CD4-positive, alpha-beta T cell treated with Interleukin-15 for 4 hours (primary cell): Measurements from ENCODE around the gene ZMAT1.
"Not testable (repeated sequence)": the region's sequence is repeated elsewhere in the genome, so short reads cannot be mapped to it uniquely, and the experiment has no call there.

Experiments
- DNase-seq: peaks from one replicate; pipeline ENCODE4 v3.0.0-alpha.2; 2020; ENCODE audit warnings: low spot score

ZMAT1 gene

DNA sequence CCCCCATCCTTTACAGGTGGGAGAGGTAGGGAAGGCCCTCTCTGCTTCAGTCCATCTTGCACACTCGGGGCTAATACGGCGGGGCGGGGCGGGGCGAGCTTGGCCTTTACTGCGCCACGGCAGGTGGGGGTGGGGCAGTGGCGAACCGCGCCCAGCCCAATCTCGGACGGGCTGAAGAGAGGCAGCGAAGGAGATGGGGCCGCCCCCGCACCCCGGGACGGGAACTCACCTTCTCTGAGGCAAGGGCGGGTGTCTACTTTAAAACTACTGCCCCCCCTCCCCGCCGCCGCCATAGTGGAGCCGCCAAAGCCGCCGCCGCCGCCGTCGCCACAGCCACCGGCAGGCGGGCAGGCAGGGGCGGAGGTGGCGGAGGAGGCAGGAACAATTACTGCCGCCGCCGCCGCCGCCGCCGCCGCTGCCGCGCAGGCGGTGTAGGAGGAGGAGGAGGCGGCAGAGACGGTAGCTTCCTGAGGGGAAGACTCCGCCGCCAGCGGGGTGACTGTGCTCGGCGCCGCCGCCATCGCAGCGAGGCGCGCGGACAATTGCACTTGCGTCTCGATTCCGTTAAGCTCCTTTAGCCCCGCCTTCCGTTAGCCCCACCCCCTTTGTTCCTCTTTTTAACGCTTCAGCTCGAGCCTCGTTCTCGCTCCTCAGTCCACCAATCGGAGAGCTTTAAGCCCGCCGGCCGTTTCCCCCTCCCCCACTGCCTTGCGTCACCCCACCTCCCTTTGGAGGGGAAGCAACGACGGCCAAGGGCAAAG, at the start of gene ZMAT1:
TSS of gene ZMAT1 (minus strand) at position 540 of the 761 bp plus-strand sequence. CDS start at position 521, 19 bp downstream.
- DNase-seq = peak; percentile 93

DNA sequence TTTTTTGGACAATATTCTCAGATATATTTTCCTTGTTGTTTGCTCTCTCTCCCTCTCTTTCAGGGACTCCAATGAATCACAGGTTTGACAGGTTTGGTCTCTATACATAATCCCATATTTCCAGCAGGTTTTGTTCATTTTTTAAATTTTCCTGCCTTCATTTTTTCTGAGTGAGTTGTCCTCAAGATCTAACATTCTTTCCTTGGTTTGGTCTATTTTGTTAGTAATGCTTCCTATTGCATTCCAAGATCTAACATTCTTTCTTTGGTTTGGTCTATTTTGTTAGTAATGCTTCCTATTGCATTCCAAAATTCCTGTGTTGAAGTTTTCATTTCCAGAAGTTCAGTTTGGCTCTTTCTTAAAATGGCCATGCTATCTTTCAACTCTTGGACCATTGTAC, 45.3 kb upstream of the ZMAT1 start:
- DNase-seq = no peak

DNA sequence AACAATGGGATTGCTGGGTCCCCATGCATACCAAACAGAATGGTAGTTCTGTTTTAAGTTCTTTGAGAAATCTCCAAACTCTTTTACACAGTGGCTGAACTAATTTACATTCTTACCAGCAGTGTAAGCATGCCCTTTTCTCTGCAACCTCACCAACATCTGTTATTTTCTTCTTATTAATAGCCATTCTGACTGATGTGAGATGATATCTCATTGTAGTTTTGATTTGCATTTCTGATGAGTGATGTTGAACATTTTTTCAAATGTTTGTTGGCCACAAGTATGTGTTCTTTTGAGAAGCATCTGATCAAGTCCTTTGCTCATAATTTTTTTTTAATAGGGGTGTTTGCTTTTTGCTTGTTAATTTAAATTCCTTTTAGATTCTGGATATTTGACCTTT, 41.2 kb upstream of the ZMAT1 start:
- DNase-seq = no peak

DNA sequence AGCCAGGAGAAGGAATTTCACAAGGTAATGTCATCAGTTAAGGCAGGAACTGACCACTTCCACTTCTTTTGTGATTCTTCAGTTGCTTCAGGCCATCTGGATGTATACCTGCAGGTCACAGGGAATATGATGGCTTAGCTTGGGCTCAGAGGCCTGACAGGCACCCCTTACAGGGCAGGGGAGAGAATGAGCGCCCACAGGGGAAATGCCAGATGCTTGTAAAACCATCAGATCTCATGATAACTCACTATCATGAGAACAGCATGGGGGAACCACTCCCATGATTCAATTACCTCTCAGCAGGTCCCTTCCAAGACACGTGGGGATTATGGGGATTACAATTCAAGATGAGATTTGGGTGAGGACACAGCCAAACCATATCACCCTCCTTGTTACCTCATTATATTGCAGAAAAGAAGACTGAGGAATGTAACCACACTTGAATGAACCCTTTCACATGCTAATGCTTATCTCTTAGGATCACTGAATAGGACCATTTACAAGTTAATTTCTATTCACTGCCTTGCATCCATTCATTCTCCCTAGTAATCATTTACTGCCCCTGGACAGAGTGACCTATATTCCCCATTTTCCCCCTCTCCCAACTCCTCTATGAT, 33.2 kb upstream of the ZMAT1 start:
- DNase-seq = not testable (repeated sequence)

DNA sequence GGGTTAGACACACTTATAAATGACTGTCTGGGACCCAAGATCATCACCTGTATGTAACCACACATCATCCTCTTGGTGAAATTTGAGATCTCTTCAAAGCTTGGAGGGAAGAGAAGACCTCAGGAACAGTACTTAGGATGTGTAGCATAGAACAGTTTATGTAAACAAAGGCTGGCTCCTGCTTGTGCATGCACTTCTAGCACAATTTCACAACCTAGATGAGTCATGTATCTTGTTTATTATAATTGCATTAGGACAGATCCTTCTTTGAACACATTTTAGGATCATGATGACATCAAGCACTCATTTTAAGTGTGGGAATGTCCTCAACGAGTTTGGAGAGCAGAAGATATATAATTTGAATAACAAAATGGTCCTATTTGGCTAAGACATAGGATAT, 26.3 kb upstream of the ZMAT1 start:
- DNase-seq = no peak

DNA sequence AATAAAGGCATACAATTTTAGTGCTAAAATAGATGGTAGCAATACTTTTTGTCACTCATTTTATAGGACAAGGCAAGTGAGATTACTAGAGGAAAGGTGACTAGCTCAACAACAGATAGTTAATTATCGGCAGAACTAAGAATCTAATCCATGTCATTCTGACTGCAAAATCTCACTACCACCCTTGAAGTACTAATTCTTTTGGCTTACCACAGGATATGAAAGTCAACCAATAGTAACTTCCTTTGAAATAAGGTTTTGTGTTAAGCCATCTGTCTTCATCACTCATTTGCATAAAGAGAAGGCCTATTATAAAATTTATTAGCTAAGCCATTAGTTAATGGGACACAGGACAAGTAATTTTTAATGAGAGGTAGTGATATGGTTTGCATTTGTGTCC, 25.3 kb upstream of the ZMAT1 start:
- DNase-seq = no peak

DNA sequence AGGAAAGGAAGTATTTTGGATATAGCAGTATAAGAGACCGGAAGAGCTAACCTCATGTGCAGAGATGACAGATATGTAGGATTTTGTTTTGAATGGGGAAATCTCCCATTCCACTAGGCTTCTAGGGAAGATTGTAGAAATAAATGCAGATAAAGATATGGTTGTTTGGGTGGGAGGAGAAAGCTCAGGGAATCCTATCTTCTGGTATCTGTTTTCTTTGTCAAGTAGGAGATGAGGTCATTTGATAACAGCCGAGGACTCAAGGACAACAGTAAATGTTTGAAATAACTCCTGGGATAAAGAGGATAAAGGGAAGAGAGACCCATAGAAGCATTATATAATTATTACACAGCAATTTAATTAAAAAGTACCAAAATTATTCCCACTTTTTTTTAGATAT, 24.7 kb upstream of the ZMAT1 start:
- no peak for DNase-seq

DNA sequence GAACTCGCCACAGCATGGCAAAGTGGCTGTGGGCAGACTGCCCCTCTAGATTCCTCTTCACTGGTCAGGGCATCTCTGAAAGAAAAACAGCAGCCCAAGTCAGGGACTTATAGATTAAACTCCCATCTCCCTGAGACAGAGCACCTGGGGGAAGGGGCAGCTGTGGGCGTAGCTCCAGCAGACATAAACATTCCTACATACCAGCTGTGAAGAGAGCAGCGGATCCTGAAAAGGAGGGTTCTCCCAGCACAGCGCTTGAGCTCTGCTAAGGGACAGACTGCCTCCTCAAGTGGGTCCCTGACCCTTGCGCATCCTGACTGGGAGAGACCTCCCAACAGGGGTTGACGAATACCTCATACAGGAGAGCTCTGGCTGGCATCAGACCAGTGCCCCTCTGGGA, 18.8 kb upstream of the ZMAT1 start:
- DNase-seq = no peak

DNA sequence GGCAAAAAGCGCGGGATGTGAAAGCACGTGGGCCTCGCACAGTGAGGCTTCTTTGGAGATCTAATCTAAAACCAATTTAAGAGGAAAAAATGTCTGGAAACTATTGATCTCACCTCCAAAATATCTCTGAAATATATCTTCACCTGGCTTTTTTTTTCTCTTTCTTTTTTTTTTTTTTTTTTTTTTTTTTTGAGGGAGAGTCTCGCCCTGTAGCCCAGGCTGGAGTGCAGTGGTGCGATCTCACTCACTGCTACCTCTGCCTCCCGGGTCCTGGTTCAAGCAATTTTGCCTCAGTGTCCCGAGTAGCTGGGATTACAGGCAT, 383 bp upstream of the ZMAT1 start:
- no peak for DNase-seq

DNA sequence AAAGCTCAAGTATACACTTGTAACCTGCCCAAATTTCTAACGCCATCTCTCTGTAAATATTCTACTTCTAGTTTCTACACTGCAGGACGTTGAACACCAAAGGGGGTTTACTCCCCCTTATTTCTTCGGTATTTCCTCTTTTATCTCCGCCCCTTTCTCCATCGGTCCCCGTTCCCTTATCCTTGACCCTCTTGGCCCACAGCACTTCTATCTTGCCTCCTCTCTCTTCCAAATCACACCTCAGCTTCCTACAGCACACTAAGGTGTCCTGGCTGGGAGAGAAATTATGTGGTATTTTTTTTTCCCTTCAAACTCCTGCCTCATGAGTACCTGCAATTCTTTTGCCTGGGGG, 715 bp downstream of the ZMAT1 start:
- no peak for DNase-seq

DNA sequence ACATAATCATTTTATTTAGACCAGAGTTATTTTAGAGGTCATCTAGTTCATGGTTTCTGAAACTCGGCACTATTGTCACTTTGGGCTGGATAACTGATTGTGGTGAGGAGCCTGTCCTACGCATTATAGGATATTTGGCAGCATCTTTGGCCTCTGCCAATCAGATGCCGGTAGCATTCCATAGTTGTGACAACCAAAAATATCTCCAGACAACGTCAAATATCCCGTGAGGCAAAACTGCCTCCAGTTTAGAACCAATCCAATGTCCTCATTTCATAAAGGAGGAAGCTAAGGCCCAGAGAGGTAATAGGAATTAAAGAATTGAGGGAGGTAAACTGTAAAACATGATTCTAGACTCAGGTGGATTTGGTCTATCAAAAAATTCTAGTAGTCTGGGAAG, 6.1 kb downstream of the ZMAT1 start:
- DNase-seq = no peak

DNA sequence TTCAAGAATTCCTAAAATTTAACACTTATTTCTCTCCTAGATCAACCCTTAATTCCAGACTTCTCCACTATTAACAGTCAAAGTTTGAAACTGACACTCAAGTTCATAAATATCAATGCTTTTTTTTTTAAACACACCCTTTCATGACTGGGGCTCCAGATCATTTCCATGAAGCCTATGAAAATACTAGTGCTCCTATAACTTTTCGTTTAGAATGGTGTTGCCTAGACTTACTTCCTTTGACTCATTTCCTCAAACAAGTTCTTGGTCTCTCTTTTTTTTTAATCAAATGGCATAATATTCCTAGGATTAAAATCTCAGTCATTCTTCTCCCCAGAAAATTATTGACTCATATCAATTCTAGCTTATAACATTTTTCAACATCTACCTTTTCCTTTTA, 13.1 kb downstream of the ZMAT1 start:
- DNase-seq = no peak

DNA sequence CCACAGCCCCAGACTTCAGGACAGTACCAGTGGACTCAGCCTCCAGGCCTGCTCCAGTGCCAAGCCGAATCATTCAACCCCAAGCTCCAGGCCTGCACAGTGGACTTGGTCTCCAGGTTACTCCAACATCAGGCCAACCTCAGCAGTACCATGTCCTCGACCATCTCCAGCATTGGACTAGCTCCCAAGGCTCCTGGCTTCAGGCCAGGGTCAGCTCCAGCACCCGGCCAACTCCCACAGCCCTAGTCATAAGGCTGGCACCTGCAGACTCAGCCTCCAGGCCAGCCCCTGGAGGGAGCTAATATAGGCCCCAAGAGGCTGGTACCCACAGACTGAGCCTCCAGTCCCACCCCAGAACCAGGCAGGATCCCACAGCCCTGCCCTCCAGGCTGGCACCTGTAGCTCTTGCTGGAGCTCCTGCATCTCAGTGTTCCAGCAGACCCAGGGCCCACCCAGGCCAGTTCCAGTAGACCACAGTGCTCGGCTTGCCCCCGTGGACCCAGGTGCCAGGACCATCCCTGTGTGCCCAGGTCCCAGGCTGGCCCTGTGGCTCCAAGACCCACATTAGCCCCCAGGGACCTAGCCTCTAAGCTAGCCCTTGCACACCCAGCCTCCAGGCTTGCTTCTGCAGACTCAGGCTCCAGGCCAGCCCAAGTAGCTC, 25.6 kb downstream of the ZMAT1 start:
- DNase-seq = no peak

DNA sequence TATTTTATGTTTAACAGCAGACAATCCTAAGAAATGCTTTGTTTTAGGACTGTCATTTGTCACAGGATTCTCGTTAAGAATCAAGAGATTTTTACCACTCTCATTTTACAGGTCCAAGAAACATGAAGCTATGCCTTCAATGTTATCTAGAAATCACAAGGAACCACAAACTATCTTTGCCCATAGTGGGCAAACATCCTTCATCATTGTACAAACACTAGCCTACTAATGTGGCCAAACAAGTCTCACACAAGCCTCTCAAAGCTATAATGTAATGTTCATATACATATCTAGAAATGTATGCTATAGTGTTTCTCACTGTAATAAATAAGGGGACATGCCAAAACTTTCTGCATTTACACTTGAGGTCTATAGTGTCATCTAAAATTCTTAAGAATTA, 26.8 kb downstream of the ZMAT1 start:
- no peak for DNase-seq
